Posterior cingulate gyrus (tissue), 11 donors: ENCODE results near the gene IL21R.

Experiments used
- DNase-seq, 10 donors: peaks; one replicate each; pipeline versions ENCODE4 v3.0.0 to v3.0.0-alpha.2; 2020 to 2021; ENCODE audit warnings: mixed read lengths in 3 of 10
- intact Hi-C: fragments of 100-400 bp; cut with DNase I; formaldehyde crosslinking; loops from one replicate; pipeline ENCODE4 v1.15.1; 2023

Gene IL21R

GRCh38 chr16:27499659-27500055, 97.7 kb downstream of the IL21R start:
- DNase-seq: peak in 6 of 10 donors; percentile 35 to 90 (median 64)
- intact Hi-C loops: no loop called here

GRCh38 chr16:27500801-27501200, 98.8 kb downstream of the IL21R start:
- intact Hi-C loops: no loop called here
- peak in 2 of 10 donors; percentile 26 to 42 for DNase-seq
